ENCODE results near the gene PTPRO.

The PTPRO gene

GRCh38 chr12:15458008-15458407, 135.7 kb downstream of the PTPRO start:
- DNase-seq, result no peak

GRCh38 chr12:15468911-15469310, 146.6 kb downstream of the PTPRO start:
- no peak for DNase-seq

GRCh38 chr12:15469356-15469755, 147.0 kb downstream of the PTPRO start:
- no peak for DNase-seq

GRCh38 chr12:15472036-15472435, 149.7 kb downstream of the PTPRO start:
- DNase-seq, result no peak

- no peak for DNase-seq
Measured at GRCh38 chr12:15474766-15475165, 152.5 kb downstream of the PTPRO start.

- no peak for DNase-seq
Measured at GRCh38 chr12:15477761-15478160, 155.5 kb downstream of the PTPRO start.

GRCh38 chr12:15481846-15482245, 159.5 kb downstream of the PTPRO start:
- no peak for DNase-seq

- DNase-seq, result no peak
Measured at GRCh38 chr12:15485466-15485865, 163.2 kb downstream of the PTPRO start.

- no peak for DNase-seq
Measured at GRCh38 chr12:15486859-15487258, 164.6 kb downstream of the PTPRO start.

GRCh38 chr12:15488481-15488880, 166.2 kb downstream of the PTPRO start:
- no peak for DNase-seq

GRCh38 chr12:15494329-15495046, 172.2 kb downstream of the PTPRO start:
- DNase-seq, result no peak

- DNase-seq, result no peak
Measured at GRCh38 chr12:15495746-15496145, 173.4 kb downstream of the PTPRO start.

- no peak for DNase-seq
Measured at GRCh38 chr12:15496738-15497137, 174.4 kb downstream of the PTPRO start.

GRCh38 chr12:15497671-15498292, 175.5 kb downstream of the PTPRO start:
- DNase-seq, result no peak

GRCh38 chr12:15502211-15502610, 179.9 kb downstream of the PTPRO start:
- no peak for DNase-seq

GRCh38 chr12:15505616-15506015, 183.3 kb downstream of the PTPRO start:
- no peak for DNase-seq

GRCh38 chr12:15515010-15515409, 192.7 kb downstream of the PTPRO start:
- no peak for DNase-seq

GRCh38 chr12:15520083-15520482, 197.8 kb downstream of the PTPRO start:
- no peak for DNase-seq

GRCh38 chr12:15520844-15521243, 198.5 kb downstream of the PTPRO start:
- no peak for DNase-seq

GRCh38 chr12:15522574-15523187, 200.4 kb downstream of the PTPRO start:
- peak; percentile 79 for DNase-seq

GRCh38 chr12:15525441-15525840, 203.1 kb downstream of the PTPRO start:
- no peak for DNase-seq

GRCh38 chr12:15526033-15526432, 203.7 kb downstream of the PTPRO start:
- peak; percentile 8 for DNase-seq

- DNase-seq, result no peak
Measured at GRCh38 chr12:15527201-15528080, 205.1 kb downstream of the PTPRO start.

Data from NCI-H510A treated with DMSO at 0.1 percent for 48 hours (cell line).